GM21529 (cell line): Measurements from ENCODE around the gene SIGLEC11.
"Not testable (repeated sequence)": the region's sequence is repeated elsewhere in the genome, so short reads cannot be mapped to it uniquely, and the experiment has no call there.

ENCODE experiments used
- ATAC-seq: cut with Tn5 transposase; IDR thresholded peaks from one replicate; pipeline ENCODE4 v1.9.1; 2021; ENCODE audit not compliant: unreplicated experiment

Gene SIGLEC11, protein sequence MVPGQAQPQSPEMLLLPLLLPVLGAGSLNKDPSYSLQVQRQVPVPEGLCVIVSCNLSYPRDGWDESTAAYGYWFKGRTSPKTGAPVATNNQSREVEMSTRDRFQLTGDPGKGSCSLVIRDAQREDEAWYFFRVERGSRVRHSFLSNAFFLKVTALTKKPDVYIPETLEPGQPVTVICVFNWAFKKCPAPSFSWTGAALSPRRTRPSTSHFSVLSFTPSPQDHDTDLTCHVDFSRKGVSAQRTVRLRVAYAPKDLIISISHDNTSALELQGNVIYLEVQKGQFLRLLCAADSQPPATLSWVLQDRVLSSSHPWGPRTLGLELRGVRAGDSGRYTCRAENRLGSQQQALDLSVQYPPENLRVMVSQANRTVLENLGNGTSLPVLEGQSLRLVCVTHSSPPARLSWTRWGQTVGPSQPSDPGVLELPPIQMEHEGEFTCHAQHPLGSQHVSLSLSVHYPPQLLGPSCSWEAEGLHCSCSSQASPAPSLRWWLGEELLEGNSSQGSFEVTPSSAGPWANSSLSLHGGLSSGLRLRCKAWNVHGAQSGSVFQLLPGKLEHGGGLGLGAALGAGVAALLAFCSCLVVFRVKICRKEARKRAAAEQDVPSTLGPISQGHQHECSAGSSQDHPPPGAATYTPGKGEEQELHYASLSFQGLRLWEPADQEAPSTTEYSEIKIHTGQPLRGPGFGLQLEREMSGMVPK

DNA sequence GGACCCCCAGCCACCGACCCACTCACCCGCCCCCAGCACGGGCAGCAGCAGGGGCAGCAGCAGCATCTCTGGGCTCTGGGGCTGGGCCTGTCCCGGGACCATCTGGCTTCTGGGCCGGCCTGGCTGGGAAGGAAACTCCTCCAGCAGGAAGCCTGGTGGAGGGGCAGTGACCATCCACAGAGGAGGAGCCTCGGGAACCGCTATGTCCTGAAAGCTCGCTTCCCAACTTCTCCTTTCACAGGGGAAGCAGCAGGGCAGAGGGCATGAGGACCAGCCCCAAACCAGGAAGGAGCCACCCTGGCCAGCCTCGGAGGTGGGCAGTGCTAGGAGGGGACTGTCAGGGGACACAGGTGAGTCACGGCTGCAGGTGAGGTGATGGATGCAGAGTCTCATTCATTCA is at the start of gene SIGLEC11:
Gene SIGLEC11, minus strand, starts transcription at position 193 of the 400 bp plus-strand sequence. Its CDS starts 91 bp downstream, at position 102.
- not testable (repeated sequence) for ATAC-seq

DNA sequence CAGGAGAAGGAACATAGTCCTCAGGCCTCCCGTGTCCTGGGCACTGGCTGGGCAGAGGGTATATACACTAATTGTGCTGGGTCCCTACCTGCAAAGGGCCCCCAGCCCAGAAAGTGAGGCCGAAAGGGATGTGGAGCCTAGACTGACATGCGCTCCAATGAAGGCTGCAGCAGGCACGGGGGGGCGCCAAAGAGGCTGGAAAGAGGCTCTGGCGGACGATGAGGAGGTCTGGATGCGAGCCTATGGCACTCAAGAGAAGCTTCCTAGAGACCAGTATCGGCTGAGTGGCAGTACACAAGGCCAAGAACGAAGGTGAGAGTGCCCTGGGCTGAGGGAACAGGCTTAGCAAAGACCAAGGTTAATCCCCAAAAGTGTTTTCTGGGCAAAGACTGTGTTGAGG is 47.6 kb upstream of the SIGLEC11 start:
- no peak for ATAC-seq

DNA sequence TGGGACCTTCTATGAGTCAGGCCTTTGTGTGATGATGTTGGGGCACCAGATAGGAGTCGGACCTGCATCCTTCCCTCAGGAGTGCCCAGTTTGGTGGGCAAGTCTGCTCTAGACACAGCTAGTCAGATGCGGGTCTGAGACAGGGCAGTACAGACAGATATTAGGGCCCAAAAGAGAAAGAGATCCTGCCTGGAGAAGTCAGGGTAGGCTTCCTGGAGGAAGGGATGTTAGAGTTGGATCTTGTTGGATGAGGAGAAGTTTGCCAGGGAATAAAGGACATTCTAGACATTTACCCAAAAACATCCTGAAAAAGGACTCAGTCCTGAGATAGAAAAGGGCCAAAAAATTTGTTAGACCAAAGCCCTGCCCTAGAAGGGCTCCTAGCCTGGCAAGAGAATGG is 47.0 kb upstream of the SIGLEC11 start:
- ATAC-seq = no peak

DNA sequence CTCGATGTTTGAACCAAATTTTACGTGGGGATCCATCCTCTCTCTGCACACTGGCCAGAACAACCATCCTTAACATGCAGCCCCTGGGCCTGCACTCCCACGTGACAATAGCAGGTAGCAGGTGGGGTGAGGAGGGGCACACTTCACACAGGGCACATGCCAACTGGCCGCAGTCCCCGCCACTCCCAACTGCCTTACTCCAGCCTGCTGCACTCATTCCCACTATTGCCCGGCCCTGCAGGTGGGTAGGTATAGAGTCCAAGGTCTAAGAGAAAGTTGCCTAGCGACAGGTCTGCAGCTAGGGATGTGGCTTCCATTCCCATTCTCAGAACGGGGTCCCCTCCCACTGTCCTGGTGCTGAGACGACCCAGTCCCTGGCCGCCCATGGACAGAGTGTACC is 46.2 kb upstream of the SIGLEC11 start:
- no peak for ATAC-seq

DNA sequence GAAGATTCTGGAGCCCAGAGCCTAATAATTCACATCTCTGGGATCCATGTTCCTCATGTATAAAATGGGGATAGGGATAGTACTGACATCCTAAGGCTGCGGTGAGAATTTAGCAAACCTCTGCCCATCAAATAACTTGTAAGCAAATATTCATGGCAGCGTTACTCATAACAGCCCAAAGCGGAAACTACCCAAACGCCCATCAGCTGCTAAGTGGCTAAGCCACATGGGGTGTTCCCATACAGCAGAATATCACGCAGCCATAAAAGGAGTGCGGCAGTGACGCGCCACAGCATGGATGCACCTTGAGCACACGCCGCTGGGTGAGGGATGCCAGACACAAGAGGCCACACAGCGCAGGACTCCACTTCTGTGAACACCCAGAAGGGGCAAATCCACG is 44.5 kb upstream of the SIGLEC11 start:
- no peak for ATAC-seq

DNA sequence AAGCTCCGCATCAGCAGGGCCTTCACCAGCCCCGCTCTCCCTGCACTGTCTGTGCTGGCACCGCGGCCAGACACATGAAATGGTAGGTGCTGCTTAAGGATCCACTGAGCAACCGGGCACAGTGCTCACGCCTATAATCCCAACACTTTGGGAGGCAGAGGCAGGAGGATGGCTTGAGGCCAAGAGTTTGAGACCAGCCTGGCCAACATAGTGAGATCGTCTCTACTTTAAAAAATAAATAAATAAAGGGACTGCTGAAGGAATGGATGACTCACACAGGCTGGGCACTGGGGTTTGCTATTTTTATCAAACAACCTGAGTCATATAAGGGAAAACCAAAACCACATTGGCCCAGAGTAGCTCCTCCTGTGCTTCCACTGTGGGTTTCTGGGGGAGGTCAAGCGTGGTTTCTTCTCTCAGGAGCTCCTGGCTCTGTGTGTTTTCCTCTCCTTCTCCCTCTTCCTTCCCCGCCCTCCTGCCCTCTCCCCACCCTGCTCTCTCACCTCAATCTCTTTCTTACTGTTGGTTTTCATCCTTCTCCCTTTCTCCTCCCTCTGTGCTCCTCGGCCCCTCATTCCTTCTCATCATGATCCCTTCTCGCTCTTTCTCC is 42.9 kb upstream of the SIGLEC11 start:
- ATAC-seq = no peak

DNA sequence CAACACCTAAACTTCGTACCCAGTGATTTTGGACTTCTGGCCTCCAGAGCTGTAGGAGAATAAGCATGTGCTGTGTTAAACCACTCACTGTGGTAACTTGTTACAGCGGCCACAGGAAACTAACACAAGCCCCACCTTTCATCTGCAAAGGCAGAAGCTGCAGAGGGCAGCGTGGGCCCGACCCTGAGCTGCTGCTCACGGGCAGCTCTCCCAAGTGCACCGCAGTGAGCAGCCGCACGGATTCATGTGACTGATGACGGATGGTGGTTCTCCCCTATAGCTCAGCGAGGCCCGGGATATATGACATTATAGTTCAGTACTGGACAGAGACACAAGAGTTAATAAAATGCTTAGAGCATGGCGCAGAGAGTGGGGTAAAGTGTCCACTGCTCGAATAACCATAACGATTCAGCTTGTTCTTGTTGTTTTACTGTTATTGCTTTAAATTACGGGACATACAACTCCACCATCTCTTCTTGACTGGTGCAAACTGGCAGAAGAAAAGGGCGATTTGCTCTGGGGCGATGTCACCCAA is 42.3 kb upstream of the SIGLEC11 start:
- no peak for ATAC-seq

DNA sequence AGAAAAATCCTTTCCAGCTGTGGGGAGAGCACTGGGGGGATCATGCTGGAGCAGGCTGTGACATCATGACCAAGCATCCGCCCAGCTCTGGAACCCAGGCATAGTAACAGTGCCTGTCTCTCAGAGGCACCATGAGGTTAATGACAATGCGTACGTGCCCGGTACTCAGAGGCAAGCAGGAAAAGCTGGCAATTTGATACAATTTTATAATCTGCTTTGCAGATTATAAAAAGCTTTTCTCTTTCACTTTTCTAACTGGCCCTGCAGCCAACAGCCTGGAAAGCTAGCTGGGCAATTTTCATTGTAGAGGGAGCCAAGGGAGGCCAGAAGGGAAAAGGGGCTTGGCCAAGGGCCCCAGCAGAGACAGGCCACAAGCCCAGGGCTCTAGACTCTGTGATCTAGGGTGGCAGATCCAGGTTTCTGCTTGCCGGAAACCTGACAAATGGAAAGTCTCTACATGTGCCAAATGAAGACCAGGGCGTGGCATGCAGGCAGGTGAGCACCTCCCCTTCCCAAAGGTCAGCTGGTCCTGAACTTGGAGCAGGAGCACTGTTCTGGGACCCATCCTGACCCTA is 41.5 kb upstream of the SIGLEC11 start:
- ATAC-seq = no peak

DNA sequence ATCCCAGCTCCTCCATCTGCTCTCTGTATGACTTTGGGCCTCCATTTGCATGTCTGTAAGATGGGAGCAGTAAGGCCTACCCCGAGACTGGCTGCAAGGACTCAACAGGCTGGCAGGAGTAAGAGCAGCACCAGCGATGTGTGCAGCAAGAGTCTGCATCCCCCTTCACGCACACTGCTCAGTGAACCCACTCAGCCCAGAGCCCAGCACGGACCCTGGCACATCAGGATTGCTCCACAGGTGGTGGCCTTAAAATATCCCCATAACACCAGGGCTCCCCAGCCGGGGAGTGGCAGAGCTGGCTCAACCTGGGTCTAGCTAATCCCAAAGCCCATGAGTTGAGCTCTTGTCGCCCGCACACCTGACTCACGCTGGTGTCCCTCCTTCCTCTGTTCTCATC is 40.8 kb upstream of the SIGLEC11 start:
- no peak for ATAC-seq

DNA sequence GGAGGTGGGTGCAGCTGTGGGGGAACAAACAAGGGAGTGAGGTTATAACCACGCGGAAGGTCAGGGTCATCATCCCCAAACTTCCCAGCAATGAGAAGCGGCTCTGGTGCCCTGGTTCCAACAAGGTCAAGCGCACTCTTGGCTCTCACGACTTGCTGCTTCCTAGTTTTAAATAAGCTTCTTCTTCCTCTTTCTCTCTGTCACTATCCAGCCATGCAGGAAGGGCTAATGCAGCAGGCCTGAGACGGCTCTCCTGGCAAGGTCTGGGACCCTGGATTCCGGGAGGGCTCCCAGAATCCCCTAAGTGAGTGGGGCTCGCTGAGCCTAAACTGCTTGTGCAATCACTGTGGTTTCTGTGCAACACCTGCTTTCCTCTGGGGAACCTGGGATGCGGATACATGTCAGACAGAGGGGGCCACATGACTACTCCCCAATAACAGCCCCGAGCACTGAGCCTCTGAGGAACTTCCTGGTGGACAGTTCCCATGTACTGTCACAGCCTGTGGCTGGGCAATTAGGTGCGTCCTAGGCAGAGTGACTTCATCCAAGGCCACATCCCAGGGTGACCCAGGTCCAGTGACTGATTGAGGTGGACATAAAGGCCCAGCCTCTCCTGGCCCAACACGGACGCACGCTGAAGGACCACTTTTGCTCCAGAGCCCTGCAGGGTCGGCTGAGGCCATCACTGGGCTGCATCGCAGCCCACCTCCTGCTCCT is 40.0 kb upstream of the SIGLEC11 start:
- no peak for ATAC-seq

DNA sequence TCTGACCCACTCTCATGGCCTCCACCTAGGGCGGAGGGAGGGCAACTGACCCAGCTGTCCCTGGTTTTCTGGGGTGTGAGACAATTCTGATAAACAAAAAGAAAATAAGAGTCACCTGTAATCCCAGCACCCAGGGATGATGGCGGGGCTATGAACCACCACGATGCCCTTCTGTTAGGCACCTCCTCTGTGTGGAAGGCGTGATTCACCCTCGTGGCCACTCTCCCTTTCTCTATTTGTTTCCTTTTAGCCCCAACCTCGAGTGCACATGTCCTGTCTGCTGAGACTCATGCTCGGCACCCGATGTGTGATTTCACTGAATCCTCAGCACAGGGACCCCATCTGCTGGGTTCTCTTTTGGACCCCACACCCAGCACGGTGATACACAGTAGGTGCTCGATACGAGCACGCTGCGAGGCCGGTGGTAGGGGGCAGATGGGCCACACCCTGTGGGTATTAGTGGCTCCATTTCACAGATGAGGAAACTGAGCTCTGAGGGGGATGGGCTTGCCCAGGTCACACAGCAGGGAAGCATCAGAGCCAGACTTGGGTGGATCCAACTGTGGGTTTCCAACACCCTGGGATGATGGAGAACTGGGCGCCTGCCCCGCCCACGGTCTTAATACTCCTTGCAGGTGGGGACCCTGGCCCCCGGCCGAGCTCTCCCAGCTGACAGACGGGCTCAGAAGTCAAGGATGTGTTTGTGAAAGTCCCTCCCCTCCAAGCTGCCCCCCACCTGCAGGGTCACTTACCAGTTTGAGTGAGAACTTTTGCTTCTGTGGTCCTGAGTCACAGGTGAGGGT is 39.3 kb upstream of the SIGLEC11 start:
- no peak for ATAC-seq

DNA sequence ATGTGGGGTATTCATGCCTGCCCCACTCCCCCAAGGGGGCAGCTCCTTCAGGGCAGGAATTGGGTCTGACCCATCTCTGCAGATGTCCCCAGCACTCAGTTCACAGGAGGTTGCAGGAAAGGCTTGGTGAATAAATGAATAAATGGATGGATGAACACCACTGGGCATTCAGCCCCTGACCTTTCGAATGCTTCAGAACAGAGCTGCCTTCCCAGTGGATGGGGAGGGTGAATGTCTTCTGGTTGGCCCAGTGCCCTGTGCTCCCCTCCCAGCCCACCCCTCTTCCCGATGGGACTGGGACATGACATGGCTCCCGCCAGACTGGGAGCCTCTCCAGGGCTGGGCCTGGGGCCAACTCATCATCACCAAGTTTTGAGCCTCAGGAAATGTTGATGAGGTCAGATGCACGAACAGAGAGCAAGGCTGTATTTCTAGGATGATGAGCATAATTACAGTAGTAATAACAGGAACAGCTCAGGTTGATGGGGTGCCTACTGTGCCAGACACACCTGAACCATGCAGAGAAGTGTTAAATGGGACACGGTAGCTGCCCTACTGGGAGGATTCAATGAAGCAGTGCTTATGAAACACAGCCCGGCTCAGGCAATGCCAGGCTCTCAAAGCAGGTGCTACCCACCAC is 38.5 kb upstream of the SIGLEC11 start:
- ATAC-seq = no peak

DNA sequence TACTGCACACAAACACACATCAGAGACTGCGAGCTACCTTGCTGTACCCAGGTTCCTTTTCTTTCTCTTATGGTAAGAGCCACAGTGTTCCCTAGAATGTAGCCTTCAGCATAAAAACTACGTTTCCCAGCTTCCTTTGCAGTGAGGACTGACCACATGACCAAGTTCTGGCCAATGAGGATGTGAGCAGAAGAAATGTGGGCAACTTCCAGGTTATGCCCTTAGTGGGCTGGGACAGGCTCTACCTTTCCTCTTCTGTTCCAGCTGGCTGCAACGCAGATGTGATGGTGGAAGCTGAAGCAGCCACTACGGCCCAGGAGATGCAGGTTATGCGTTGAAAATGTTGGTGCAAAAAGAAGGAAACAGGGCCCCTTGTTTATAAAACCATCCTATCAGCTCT is 36.7 kb upstream of the SIGLEC11 start:
- ATAC-seq = no peak

DNA sequence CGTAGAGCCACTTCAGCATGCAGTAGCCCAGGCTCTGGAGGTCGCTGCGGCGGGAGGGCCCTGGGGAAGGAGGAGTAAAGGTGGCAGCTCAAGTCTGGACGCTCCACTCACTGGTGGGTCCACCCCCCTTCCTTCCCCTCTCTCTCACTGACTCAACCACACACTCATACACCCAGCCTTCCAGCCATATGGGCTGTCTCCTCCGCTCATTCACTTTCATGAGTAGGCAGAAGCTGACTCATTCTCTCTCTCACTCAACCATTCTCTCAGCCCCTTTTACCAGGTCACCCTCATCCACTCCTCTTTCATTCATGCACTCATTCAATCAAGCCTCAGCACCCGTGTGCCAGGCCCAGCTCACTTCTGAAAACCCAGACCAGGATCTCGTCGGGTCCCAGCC is 27.5 kb upstream of the SIGLEC11 start:
- ATAC-seq = no peak

DNA sequence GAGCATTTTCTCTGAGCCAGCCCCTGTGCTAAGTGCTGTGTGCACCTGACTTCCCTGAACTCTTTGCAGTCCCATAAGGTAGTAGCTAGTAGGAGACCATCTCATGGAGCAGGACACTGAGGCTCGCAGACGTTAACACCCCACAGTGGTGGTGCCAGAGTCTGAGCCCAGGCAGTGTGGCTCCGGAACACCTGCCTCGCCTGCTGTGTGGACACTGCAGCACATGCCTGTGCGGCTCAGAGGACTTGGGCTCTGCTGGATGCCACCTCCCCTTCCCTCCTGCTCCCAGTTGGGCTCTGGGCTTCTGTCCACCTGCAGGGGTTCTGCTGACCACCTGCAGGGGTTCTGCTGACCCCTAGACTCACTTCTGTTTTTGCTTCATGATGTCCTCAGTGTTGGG is 27.0 kb upstream of the SIGLEC11 start:
- no peak for ATAC-seq

DNA sequence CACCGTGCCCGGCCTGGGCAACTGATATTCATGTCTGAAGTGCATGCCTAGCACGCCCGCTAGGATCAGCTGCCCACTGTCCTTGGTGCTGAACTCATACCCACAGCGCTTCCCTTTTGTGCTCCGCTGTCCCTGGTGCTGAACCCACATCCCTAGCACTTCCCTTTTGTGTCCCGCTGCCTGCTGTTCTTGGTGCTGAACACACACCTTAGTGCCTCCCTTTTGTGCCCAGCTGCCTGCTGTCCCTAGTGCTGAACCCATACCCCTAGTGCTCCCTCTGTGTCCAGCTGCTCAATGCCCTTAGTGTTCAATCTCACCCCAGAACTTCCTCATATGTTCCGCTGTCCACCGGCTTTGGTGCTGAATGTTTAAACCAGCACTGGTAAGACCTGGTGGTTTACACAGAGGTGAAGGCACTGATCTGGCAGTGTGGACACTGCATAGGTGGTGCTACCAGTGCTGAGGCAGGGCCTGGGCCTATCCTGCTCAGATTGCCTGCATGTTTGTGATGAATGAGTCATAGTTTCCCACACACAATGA is 26.3 kb upstream of the SIGLEC11 start:
- ATAC-seq = no peak

DNA sequence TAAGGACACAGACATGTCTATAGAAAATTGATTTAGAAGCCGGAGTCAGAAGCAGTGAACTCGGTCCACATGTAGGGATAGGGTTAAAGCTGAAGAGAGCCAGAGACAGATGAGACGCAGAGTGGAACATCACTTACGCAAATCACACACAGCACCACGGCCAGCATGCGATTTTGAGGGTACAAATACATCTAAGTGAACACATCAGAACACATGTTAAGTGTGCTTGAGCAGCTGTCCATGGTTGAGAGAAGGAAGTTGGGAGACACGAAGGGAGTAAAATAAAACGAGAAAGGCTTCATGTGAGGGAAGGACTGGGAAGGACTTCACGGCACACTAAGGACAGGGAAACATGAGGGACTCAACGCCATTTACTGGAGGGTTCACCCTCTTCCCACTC is 25.4 kb upstream of the SIGLEC11 start:
- ATAC-seq = no peak

DNA sequence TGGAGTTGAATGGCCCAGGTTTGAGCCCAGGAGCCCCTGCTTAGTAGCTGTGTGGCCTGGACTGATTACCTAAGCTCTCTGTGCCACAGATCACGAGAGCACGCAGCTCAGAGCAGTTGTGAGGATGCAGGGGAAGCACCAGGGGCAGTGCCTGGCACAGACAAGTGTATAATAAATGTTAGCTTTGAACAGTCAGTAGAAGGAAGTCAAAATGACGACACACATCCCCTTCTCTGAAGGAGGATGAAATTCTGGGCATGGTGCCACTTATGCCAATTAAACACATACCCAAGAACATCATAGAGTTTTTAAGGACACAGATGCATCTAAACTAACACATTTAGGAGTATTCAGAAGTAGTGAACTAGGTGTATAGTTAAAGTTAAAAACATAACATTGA is 24.9 kb upstream of the SIGLEC11 start:
- ATAC-seq = no peak

DNA sequence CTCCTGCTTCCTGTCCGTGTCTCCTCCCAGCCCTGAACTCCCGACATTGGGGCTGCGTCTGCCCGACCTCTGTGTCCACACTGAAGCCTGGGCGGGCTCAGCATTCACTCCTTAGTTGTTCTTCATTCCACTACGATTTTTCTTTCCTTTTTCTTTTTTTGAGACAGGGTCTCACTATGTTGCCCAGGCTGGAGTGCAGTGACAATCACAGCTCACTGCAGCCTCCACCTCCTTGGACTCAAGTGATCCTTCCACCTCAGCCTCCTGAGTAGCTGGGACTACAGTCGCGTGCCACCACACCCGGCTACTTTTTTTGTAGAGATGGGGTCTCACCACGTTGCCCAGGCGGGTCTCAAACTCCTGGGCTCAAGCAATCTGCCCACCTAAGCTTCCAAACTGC is 23.5 kb upstream of the SIGLEC11 start:
- ATAC-seq = no peak
